Lung (tissue), 12 donors: ENCODE measurements around the gene HMGB4. TPM values are rescaled to one million over a fixed set of nuclear protein-coding genes. Genes with fewer than 3 reads are reported as not detected.
A peak's percentile ranks its signal among the peaks of the same experiment; 100 is the strongest.

Experiments
- ATAC-seq: fragments of 200-7000 bp; cut with Tn5 transposase; one replicate; pipeline ENCODE4 v1.9.1; 2020; ENCODE audit warnings: moderate number of reproducible peaks; ENCODE audit not compliant: insufficient read depth, low FRiP score
- DNase-seq, 3 donors: peaks; one replicate each; pipeline ENCODE4 v3.0.0-alpha.2; 2013 to 2017
- H3K27ac ChIP-seq, 2 donors: one replicate each; pipeline ENCODE4 v1.5.1; 2013; ENCODE audit warnings: mild to moderate bottlenecking in 2 of 2, moderate library complexity in 2 of 2, control low read depth in 1 of 2, inconsistent platforms in 1 of 2, low read depth in 1 of 2, low read length in 1 of 2
- H3K27me3 ChIP-seq, 3 donors: one replicate each; pipeline ENCODE4 v1.5.1; 2013; ENCODE audit warnings: low read length in 2 of 3; ENCODE audit not compliant: control insufficient read depth in 3 of 3, insufficient read depth in 3 of 3
- H3K36me3 ChIP-seq, 4 donors: one replicate each; pipeline ENCODE4 v1.5.1; 2013; ENCODE audit warnings: low read length in 4 of 4, mild to moderate bottlenecking in 1 of 4, moderate library complexity in 1 of 4; ENCODE audit not compliant: control insufficient read depth in 4 of 4, insufficient read depth in 4 of 4
- H3K4me1 ChIP-seq, 5 donors: one replicate each; pipeline ENCODE4 v1.5.1; 2013; ENCODE audit warnings: low read length in 5 of 5, mild to moderate bottlenecking in 2 of 5, moderate library complexity in 1 of 5; ENCODE audit not compliant: control insufficient read depth in 5 of 5, insufficient read depth in 5 of 5
- H3K4me3 ChIP-seq: one replicate; pipeline ENCODE4 v1.5.1; 2013; ENCODE audit warnings: mild to moderate bottlenecking, control low read depth, moderate library complexity
- H3K9ac ChIP-seq, 2 donors: one replicate each; pipeline ENCODE4 v1.5.1; 2013; ENCODE audit warnings: low read length in 2 of 2, control low read depth in 1 of 2; ENCODE audit not compliant: insufficient read depth in 1 of 2
- H3K9me3 ChIP-seq, 4 donors: one replicate each; pipeline ENCODE4 v1.5.1; 2013; ENCODE audit warnings: low read length in 3 of 4, mild to moderate bottlenecking in 1 of 4, moderate library complexity in 1 of 4; ENCODE audit not compliant: control insufficient read depth in 4 of 4, insufficient read depth in 3 of 4
- WGBS, 2 donors: extraction: QIAGEN DNeasy Blood & Tissue Kit; methylation state at CpG; one replicate each; pipeline ENCODE4 v1.1.7; 2013; 5-methylcytosine and 5-hydroxymethylcytosine counted together
- polyA plus RNA-seq, 2 donors: library from polyadenylated mRNA; stranded (reverse); fragments of 200-250 nt; gene quantifications; one replicate each; pipeline ENCODE4 v1.2.1, GENCODE V29; 2013
- total RNA-seq, 2 donors: library from RNA; depleted of rRNA in 1 of 2; stranded (reverse); fragments of >200 nt in 1 of 2; gene quantifications; one replicate each; pipeline ENCODE4 v1.2.1, GENCODE V29; 2014 to 2021
- TF ChIP-seq, protein P1 (sequence below): IDR thresholded peaks from 2 replicates; pipeline ENCODE4 v1.5.1; 2012; ENCODE audit warnings: mild to moderate bottlenecking; ENCODE audit errors: control extremely low read depth, extremely low read depth
- donor health status: control.
- donor health status: control.
- donor health status: Bipolar disorder and iron deficiency.
- donor health status: healthy.
- donor health status: DM: yes; HTN: yes; CAD: no.

Gene HMGB4
- total and polyA plus RNA-seq, 4 donors, result not detected

DNA sequence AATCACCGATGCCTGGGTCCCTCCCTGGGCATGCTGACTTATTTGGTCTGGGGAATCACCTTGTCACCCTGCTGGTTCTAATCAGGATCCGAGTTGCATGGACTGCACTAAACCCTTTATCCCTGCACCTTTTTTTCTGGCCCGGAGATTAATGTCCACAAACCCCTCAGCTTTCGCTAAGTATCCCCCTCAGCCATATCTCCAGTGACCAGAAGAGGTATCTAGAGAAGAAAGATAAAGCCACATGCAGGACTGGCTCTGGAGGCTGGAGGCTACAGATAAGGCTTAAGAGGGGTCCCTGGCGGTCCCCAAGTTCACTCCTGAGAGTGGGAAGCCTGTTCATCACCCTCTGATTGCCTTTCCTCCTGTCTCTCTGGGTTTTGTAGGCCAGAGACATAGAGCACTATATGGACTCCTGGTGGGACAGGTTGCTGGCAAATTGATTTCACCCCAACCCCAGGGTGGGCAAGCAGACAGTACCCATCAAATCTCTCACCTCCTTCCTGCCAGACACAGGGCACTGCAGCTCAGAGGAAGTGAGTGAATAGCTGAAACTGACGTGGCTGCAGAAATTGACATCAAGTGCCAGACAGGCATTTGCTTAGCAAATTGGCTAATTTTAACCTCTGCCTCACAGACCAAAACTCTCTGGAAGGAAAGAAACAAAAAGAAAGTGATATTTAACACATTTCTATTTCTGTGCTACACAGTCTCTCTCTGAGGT is 38.8 kb downstream of the HMGB4 start:
- no peak for ATAC-seq
- peaks cover 0 to 3% (median 0%) of the 10 kb centered on the region in 4 donors for H3K9me3 ChIP-seq
- no peak overlapping the region for H3K9ac ChIP-seq
- H3K4me3 ChIP-seq, result no peak overlapping the region
- no peaks in the 10 kb centered on the region for H3K36me3 ChIP-seq
- TF ChIP-seq, protein P1, sequence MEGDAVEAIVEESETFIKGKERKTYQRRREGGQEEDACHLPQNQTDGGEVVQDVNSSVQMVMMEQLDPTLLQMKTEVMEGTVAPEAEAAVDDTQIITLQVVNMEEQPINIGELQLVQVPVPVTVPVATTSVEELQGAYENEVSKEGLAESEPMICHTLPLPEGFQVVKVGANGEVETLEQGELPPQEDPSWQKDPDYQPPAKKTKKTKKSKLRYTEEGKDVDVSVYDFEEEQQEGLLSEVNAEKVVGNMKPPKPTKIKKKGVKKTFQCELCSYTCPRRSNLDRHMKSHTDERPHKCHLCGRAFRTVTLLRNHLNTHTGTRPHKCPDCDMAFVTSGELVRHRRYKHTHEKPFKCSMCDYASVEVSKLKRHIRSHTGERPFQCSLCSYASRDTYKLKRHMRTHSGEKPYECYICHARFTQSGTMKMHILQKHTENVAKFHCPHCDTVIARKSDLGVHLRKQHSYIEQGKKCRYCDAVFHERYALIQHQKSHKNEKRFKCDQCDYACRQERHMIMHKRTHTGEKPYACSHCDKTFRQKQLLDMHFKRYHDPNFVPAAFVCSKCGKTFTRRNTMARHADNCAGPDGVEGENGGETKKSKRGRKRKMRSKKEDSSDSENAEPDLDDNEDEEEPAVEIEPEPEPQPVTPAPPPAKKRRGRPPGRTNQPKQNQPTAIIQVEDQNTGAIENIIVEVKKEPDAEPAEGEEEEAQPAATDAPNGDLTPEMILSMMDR, result no peak
- peaks cover 0 to 2% (median 0%) of the 10 kb centered on the region in 3 donors for H3K27me3 ChIP-seq
- DNase-seq, result no peak
- WGBS, 2 donors, result 50 to 59% methylated on average over 6 of the region's 6 CpGs
- no peak overlapping the region for H3K27ac ChIP-seq
- peaks cover 0 to 3% (median 0%) of the 10 kb centered on the region in 5 donors for H3K4me1 ChIP-seq

DNA sequence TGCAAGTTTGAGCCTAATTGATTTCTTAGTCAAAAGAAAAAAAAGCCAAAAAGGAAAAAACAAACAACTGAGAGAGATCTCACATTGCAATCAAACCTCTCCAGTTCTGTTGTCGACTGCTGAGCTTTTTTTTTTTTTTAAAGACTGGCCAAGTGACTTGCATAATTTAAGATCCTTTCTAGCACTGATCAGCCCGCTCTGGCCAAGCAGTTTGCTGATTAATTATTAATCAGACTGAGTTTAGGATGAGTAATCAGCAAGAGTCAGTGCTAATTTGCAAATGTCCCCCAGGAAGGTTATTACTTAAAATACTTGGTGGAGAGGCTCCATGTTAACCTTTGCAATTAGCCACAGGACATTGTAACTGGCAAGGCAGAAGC is 39.3 kb downstream of the HMGB4 start:
- peaks cover 0 to 2% (median 0%) of the 10 kb centered on the region in 3 donors for H3K27me3 ChIP-seq
- no peak overlapping the region for H3K4me3 ChIP-seq
- no peaks in the 10 kb centered on the region for H3K36me3 ChIP-seq
- TF ChIP-seq, protein P1, result no peak
- H3K9me3 ChIP-seq, result peaks cover 0 to 4% (median 0%) of the 10 kb centered on the region in 4 donors
- no peak overlapping the region for H3K27ac ChIP-seq
- DNase-seq (peak in 1 of 3 donors; percentile 0), ATAC-seq (no peak)
- H3K4me1 ChIP-seq, result peaks cover 0 to 3% (median 0%) of the 10 kb centered on the region in 5 donors
- 14 to 35% methylated on average over 2 of the region's 2 CpGs for WGBS, 2 donors
- no peak overlapping the region for H3K9ac ChIP-seq

DNA sequence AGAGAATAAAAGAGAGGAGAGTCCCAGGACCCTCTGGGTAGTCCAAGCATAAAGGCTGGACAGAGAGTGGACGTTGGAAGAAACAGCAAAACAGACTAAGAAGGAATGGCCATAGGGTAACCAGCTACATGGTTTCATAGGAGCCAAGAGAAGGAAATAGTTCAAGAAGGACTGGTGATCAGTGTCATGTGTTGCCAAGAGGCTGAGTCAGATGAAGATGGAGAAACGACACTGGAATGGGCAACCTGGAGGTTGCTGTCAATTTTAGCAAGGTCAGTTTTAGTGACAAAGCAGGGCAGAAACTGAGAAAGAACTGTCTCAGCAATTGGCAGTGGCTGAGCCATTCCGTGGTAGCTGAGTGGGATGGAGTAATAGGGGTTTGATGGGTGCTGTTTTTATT is 41.4 kb downstream of the HMGB4 start:
- no peaks in the 10 kb centered on the region for H3K36me3 ChIP-seq
- TF ChIP-seq, protein P1, result no peak
- no peak for ATAC-seq

DNA sequence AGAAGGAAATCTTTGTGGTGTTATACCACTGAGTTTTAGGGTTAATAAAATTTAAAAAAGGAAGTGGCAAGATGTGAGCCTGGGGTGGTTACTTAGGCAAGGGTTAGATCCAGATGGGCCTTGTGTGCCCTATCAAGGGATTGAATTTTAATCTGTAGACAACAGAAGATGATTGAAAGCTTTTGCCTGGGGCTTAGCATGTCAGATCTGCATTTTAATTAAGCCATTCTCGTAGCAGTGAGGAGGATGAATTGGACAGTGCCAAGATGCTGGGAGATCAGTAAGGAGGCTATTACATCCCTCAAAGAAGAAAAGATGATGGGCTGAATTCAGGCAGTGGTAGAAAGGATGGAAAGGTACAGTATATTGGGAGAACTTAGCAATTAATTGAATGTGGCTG is 42.3 kb downstream of the HMGB4 start:
- WGBS, 2 donors, result 76 to 82% methylated on average over 1 of the region's 1 CpG
- Histone ChIP-seq H3K27ac (no peak overlapping the region), H3K9ac (no peak overlapping the region), H3K4me3 (no peak overlapping the region), H3K4me1 (peaks cover 0 to 1% (median 0%) of the 10 kb centered on the region in 5 donors), H3K27me3 (peaks cover 0 to 6% (median 0%) of the 10 kb centered on the region in 3 donors), H3K9me3 (peaks cover 0 to 3% (median 0%) of the 10 kb centered on the region in 4 donors), H3K36me3 (no peaks in the 10 kb centered on the region)
- TF ChIP-seq, protein P1, result no peak
- no peak for ATAC-seq
- no peak for DNase-seq

More for the DNA sequence above, 41.4 kb downstream of the HMGB4 start:
- Histone ChIP-seq H3K4me1 (peaks cover 0 to 1% (median 0%) of the 10 kb centered on the region in 5 donors), H3K27me3 (peaks cover 0 to 3% (median 2%) of the 10 kb centered on the region in 3 donors), H3K9ac (no peak overlapping the region), H3K27ac (no peak overlapping the region), H3K9me3 (peaks cover 0 to 3% (median 0%) of the 10 kb centered on the region in 4 donors), H3K4me3 (no peak overlapping the region)
- DNase-seq, result no peak
- WGBS, 2 donors, result 73 to 82% methylated on average over 3 of the region's 3 CpGs
